ENCODE measurements around the gene GALNT7. TPM values are rescaled to one million over a fixed set of nuclear protein-coding genes. Genes with fewer than 3 reads are reported as not detected.

Gene GALNT7
- total RNA-seq, 2 donors from 2014 or later = 83.5 to 138 TPM

DNA sequence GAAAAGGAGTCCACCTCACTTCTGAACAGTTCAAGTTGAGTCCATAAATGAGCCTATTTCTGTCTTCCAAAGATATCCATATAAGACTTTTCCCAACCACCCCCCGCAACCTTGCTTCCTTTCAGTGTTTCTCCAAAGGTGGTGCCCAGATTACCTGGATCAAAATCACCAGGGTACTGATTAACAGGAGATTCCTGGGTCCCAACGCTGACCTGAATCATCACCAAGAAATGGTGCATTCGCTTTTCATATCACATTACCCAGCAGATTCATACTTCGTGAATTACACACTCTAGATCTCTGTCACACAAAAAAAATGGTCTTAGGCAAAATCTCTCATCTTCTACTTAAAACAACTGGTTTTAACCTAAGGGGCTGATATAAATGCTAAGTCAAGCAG lies 2.1 kb upstream of the GALNT7 start:
- intact Hi-C loops (cut with DNase I) = loop anchor here (5.0 kb wide), 1 partner anchor 139 kb away; no protein-coding TSS in a partner anchor
- no peak overlapping the region for H3K9ac ChIP-seq (ENCODE audit: low read depth in 2 of 2, low read length in 2 of 2)
- H3K27me3 ChIP-seq = no peaks in the 10 kb centered on the region
- no peak overlapping the region for H3K27ac ChIP-seq
- TF ChIP-seq, protein P1, sequence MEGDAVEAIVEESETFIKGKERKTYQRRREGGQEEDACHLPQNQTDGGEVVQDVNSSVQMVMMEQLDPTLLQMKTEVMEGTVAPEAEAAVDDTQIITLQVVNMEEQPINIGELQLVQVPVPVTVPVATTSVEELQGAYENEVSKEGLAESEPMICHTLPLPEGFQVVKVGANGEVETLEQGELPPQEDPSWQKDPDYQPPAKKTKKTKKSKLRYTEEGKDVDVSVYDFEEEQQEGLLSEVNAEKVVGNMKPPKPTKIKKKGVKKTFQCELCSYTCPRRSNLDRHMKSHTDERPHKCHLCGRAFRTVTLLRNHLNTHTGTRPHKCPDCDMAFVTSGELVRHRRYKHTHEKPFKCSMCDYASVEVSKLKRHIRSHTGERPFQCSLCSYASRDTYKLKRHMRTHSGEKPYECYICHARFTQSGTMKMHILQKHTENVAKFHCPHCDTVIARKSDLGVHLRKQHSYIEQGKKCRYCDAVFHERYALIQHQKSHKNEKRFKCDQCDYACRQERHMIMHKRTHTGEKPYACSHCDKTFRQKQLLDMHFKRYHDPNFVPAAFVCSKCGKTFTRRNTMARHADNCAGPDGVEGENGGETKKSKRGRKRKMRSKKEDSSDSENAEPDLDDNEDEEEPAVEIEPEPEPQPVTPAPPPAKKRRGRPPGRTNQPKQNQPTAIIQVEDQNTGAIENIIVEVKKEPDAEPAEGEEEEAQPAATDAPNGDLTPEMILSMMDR (IDR thresholded peaks at IDR 0.05) = no peak
- peaks cover 7% of the 10 kb centered on the region for H3K4me1 ChIP-seq
- H3K4me3 ChIP-seq = no peak overlapping the region
- H3K36me3 ChIP-seq = no peaks in the 10 kb centered on the region
- no peak for DNase-seq
- H3K9me3 ChIP-seq = no peaks in the 10 kb centered on the region

DNA sequence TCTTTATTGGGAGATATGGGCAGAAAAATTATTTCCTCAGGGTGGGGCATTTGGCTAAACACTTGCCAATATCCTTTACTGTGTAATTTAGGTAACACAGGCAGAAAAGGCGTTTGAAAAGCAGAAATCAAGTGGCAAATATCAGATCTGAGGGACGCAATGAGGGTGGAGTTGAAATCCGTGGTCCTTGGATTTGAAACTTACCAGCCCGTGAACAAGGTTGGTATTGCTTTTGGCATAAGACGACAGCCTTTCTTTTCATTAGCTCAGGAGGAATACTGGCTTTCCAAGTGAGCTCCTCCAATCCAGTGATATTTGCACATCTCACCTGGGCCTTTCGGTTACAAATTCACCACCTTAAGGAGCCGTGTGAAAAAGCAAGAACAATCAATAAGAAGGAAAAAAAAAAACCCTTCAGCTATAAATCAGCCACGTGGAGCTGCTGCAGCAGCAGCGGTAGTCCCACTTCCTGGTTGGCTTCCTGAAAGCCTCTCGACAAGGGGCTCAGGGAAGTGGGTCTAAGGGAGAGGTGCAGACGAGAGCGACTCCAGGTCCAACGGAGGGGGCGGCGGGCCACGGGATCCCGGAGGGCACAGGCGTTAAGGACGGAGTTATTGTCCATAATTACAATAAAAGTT lies 734 bp upstream of the GALNT7 start:
- no peaks in the 10 kb centered on the region for H3K9me3 ChIP-seq
- intact Hi-C loops (cut with DNase I) = loop anchor here (5.0 kb wide), 1 partner anchor 141 kb away; no protein-coding TSS in a partner anchor
- no peaks in the 10 kb centered on the region for H3K36me3 ChIP-seq
- H3K4me1 ChIP-seq = peaks cover 10% of the 10 kb centered on the region
- peak overlapping the region; percentile 88 for H3K4me3 ChIP-seq
- TF ChIP-seq, protein P1 (IDR thresholded peaks at IDR 0.05) = no peak
- DNase-seq = peak; percentile 66
- no peaks in the 10 kb centered on the region for H3K27me3 ChIP-seq
- H3K9ac ChIP-seq (ENCODE audit: low read depth in 2 of 2, low read length in 2 of 2) = peak overlapping the region; percentile 85 to 98
- peak overlapping the region; percentile 94 for H3K27ac ChIP-seq

DNA sequence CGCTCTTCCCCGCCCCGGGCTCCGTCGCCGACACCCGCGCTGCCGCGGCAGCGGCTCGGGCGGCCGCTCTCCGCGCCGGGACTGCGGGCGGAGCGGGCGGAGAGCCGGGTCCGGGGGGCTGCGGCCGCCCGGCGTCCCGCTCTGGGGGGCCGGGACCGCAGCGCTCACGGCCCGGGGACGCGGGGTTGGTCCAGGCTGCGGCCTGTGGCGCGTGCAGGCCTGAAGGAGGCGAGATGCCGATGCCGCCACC lies 492 bp downstream of the GALNT7 start:
- peak overlapping the region; percentile 71 to 85 for H3K9ac ChIP-seq (ENCODE audit: low read depth in 2 of 2, low read length in 2 of 2)
- H3K36me3 ChIP-seq = no peaks in the 10 kb centered on the region
- intact Hi-C loops (cut with DNase I) = loop anchor here (5.0 kb wide), 1 partner anchor 142 kb away; no protein-coding TSS in a partner anchor
- peak overlapping the region; percentile 88 for H3K4me3 ChIP-seq
- no peaks in the 10 kb centered on the region for H3K27me3 ChIP-seq
- H3K4me1 ChIP-seq = peaks cover 10% of the 10 kb centered on the region
- no peak for DNase-seq
- no peaks in the 10 kb centered on the region for H3K9me3 ChIP-seq
- TF ChIP-seq, protein P1 (IDR thresholded peaks at IDR 0.05) = no peak
- H3K27ac ChIP-seq = peak overlapping the region; percentile 94

DNA sequence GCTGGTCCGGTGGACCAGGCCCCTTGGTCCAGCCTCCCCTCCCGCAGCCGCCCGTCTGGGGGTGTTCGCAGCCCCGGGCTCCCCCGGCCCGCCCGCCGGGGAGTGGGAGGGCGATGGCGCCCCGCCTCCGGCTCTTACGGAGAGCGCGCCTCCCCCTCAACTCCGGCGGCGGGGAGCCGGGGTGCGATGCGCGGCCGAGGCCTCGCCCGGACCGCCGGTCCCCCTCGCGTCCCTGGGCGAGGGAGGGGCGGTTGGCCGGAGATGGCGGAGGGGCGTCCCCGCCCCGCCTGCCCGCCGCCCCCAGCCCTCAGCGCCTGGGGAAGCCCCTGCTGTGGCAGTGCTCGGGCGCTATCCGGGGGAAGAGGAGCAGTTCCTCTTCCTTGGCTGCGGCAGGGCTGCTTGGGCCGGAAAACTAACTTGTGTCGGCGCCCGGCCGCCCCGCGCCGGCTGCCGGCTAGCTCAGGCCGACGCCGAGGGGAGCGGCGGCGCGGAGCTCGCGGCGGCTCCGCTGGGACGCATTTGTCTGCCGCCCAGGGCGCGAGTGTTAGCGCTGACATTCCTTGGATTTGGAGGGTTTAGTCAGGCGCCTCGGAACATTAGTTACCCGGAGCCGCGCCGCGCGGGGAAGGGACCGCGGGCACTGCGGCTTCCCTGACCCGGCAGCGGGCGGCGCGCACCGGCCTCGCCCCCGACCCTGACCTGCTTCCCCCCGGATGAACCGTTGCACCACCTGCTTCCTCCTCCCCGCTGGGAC lies 994 bp downstream of the GALNT7 start:
- Histone ChIP-seq H3K4me3 (peak overlapping the region; percentile 88), H3K27ac (peak overlapping the region; percentile 94), H3K36me3 (no peaks in the 10 kb centered on the region), H3K27me3 (no peaks in the 10 kb centered on the region), H3K4me1 (peaks cover 10% of the 10 kb centered on the region), H3K9ac (ENCODE audit: low read depth in 2 of 2, low read length in 2 of 2) (peak overlapping the region; percentile 71 to 85), H3K9me3 (no peaks in the 10 kb centered on the region)
- peak; percentile 60 for DNase-seq
- TF ChIP-seq, protein P1 (IDR thresholded peaks at IDR 0.05) = no peak
- intact Hi-C loops (cut with DNase I) = loop anchor here (5.0 to 10.0 kb wide), 2 partner anchors 65 to 142 kb away; no protein-coding TSS in a partner anchor

DNA sequence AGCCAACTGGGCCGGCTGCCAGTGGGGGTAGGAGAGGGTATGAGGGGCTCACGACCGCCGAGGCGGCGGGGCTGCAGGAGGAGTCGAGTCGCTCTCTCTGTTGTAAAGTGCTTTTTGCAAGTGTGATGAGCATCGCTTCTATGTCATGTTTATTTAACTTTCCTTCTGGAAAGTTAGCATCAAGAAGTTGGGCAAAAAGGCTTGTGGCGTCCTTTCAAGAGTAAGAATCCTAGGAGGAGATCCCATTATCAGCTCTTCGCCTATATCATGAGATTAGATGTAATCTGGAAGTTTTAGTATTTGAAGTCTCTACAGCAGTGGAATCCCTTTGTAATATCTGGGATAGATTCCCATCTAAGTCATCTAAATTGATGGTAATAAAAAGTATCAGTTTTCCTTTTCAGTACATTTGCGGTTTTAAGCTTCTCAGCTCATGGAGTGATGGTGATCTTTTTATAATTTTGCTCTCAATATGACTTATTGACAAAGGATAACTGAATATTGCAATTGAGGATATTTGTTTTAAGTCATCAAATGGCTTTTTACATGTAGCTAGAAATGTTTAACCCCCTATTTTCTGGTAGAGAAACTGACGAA lies 1.7 kb downstream of the GALNT7 start:
- TF ChIP-seq, protein P1 (IDR thresholded peaks at IDR 0.05) = no peak
- no peak for DNase-seq
- Histone ChIP-seq H3K27ac (peak overlapping the region; percentile 94), H3K36me3 (no peaks in the 10 kb centered on the region), H3K4me3 (peak overlapping the region; percentile 88), H3K4me1 (peaks cover 10% of the 10 kb centered on the region), H3K9me3 (no peaks in the 10 kb centered on the region), H3K9ac (ENCODE audit: low read depth in 2 of 2, low read length in 2 of 2) (peak overlapping the region; percentile 71 to 85), H3K27me3 (no peaks in the 10 kb centered on the region)
- intact Hi-C loops (cut with DNase I) = loop anchor here (10.0 kb wide), 1 partner anchor 65 kb away; no protein-coding TSS in a partner anchor

All from colonic mucosa (tissue), 4 donors.